Caco-2 (cell line): Measurements from ENCODE around the gene P3H4. TPM values are rescaled to one million over a fixed set of nuclear protein-coding genes. Genes with fewer than 3 reads are reported as not detected.

Source experiments
- BruUV-seq: library from RNA; stranded (reverse); fragments of 400-500 nt; replicated peaks from 2 replicates; lab custom pipeline; 2021; lab: Mats Ljungman, UMichigan
- CTCF ChIA-PET: fragments of 300-600 bp; sonication (Branson Sonifier 250); formaldehyde crosslinking; loops from one replicate; lab custom pipeline; 2022; ENCODE audit warnings: antibody characterized with exemption; lab: Charles Lee
- POLR2A ChIA-PET: fragments of 300-600 bp; sonication (Branson Sonifier 250); formaldehyde crosslinking; loops from one replicate; lab custom pipeline; 2022; ENCODE audit warnings: antibody characterized with exemption; lab: Charles Lee
- DNase-seq, 2 experiments: peaks; one replicate each; pipeline versions ENCODE4 v3.0.0 to v3.0.0-alpha.2; 2020 to 2022
- H3K27me3 ChIP-seq: replicated peaks from 2 replicates; pipeline ENCODE4 v1.6.0; 2011; ENCODE audit warnings: low read length; ENCODE audit not compliant: control insufficient read depth, insufficient read depth
- H3K36me3 ChIP-seq: 2 replicates; pipeline ENCODE4 v1.5.1; 2011; ENCODE audit warnings: low read length; ENCODE audit not compliant: control insufficient read depth, insufficient read depth
- H3K4me1 ChIP-seq: fragments of 250-450 bp; sonication (Bioruptor Pico); 2 replicates; pipeline ENCODE4 v1.5.1; 2020; ENCODE audit warnings: mild to moderate bottlenecking
- H3K4me3 ChIP-seq: 2 replicates; pipeline ENCODE4 v1.5.1; 2011; ENCODE audit warnings: low read depth, mild to moderate bottlenecking, control low read depth, low read length
- H3K9me3 ChIP-seq: fragments of 250-450 bp; sonication (Bioruptor Pico); 2 replicates; pipeline ENCODE4 v1.5.1; 2020; ENCODE audit warnings: mild to moderate bottlenecking, moderate library complexity
- H3K27ac Mint-ChIP-seq: one replicate; pipeline ENCODE4 v1.8.0; 2022; ENCODE audit warnings: mixed read lengths; ENCODE audit not compliant: unreplicated experiment
- H3K27me3 Mint-ChIP-seq: one replicate; pipeline ENCODE4 v1.8.0; 2022; ENCODE audit warnings: mixed read lengths; ENCODE audit not compliant: insufficient read depth, unreplicated experiment
- H3K36me3 Mint-ChIP-seq: one replicate; pipeline ENCODE4 v1.8.0; 2022; ENCODE audit warnings: mild to moderate bottlenecking, mixed read lengths; ENCODE audit not compliant: insufficient read depth, unreplicated experiment
- H3K4me1 Mint-ChIP-seq: one replicate; pipeline ENCODE4 v1.8.0; 2022; ENCODE audit warnings: low read depth, mixed read lengths; ENCODE audit not compliant: unreplicated experiment
- H3K4me3 Mint-ChIP-seq: one replicate; pipeline ENCODE4 v1.8.0; 2022; ENCODE audit warnings: mild to moderate bottlenecking, moderate library complexity, mixed read lengths; ENCODE audit not compliant: unreplicated experiment
- H3K9me3 Mint-ChIP-seq: one replicate; pipeline ENCODE4 v1.8.0; 2022; ENCODE audit warnings: mixed read lengths; ENCODE audit not compliant: unreplicated experiment
- intact Hi-C: fragments of 100-400 bp; cut with micrococcal nuclease; formaldehyde crosslinking; loops from one replicate; pipeline ENCODE4 v1.10.0; 2022; ENCODE audit not compliant: unreplicated experiment
- total RNA-seq: library from RNA; stranded (reverse); gene quantifications from 2 replicates; pipeline ENCODE4 v1.2.3, GENCODE V29; 2022
- TF ChIP-seq, protein P1 (sequence below), 2 experiments: fragments of 200-600 bp in 1 of 2; IDR thresholded peaks; 1 replicate in 1 of 2; 2 replicates in 1 of 2; pipeline versions ENCODE4 v1.5.1 to v1.8.0; 2011 to 2022; ENCODE audit warnings: antibody characterized with exemption in 1 of 2, control low read depth in 1 of 2, inconsistent platforms in 1 of 2, low read depth in 1 of 2, low read length in 1 of 2, mild to moderate bottlenecking in 1 of 2, moderate library complexity in 1 of 2; ENCODE audit not compliant: insufficient read depth in 1 of 2, severe bottlenecking in 1 of 2, unreplicated experiment in 1 of 2

Gene P3H4
- total RNA-seq, 1 experiment from 2014 or later = 39.2 TPM

- intact Hi-C loops = loop anchor here (1.0 kb wide), 4 partner anchors 7 to 62 kb away; partner anchors contain the start of gene JUP
- Mint-ChIP-seq H3K27ac (peak overlapping the region; percentile 99), H3K4me1 (peaks cover 44% of the 10 kb centered on the region), H3K27me3 (no peaks in the 10 kb centered on the region), H3K4me3 (peak overlapping the region; percentile 83), H3K9me3 (no peaks in the 10 kb centered on the region), H3K36me3 (peaks cover 57% of the 10 kb centered on the region)
- POLR2A ChIA-PET = interaction anchor here (0.5 to 4.2 kb wide), 24 partner anchors 8 to 1567 kb away, joined by 3 to 243 read pairs (median 6); partner anchors contain the start of genes HAP1, JUP and ODAD4
- no TSS peak for BruUV-seq
- Histone ChIP-seq H3K4me3 (peak overlapping the region; percentile 26), H3K36me3 (0 out of 2 replicates have a peak, but pooled peaks cover 2% of the 10 kb centered on the region), H3K4me1 (peaks cover 39% of the 10 kb centered on the region), H3K9me3 (no peaks in the 10 kb centered on the region), H3K27me3 (no peaks in the 10 kb centered on the region)
- TF ChIP-seq, protein P1, sequence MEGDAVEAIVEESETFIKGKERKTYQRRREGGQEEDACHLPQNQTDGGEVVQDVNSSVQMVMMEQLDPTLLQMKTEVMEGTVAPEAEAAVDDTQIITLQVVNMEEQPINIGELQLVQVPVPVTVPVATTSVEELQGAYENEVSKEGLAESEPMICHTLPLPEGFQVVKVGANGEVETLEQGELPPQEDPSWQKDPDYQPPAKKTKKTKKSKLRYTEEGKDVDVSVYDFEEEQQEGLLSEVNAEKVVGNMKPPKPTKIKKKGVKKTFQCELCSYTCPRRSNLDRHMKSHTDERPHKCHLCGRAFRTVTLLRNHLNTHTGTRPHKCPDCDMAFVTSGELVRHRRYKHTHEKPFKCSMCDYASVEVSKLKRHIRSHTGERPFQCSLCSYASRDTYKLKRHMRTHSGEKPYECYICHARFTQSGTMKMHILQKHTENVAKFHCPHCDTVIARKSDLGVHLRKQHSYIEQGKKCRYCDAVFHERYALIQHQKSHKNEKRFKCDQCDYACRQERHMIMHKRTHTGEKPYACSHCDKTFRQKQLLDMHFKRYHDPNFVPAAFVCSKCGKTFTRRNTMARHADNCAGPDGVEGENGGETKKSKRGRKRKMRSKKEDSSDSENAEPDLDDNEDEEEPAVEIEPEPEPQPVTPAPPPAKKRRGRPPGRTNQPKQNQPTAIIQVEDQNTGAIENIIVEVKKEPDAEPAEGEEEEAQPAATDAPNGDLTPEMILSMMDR (IDR thresholded peaks at IDR 0.05; ENCODE audit: insufficient read depth in 1 of 2, low read depth in 1 of 2, low read length in 1 of 2, severe bottlenecking in 1 of 2, unreplicated experiment in 1 of 2) = no peak
- DNase-seq = peak; percentile 96 to 99
- CTCF ChIA-PET = interaction anchor here (0.5 to 5.4 kb wide), 21 partner anchors 8 to 159 kb away, joined by 3 to 169 read pairs (median 5); partner anchors contain the start of genes EIF1, FKBP10, JUP and ODAD4
These were observed 11.0 kb downstream of the P3H4 start for GRCh38 chr17:41800601-41801373.

- Mint-ChIP-seq H3K27me3 (no peaks in the 10 kb centered on the region), H3K4me1 (peaks cover 55% of the 10 kb centered on the region), H3K36me3 (peaks cover 58% of the 10 kb centered on the region), H3K27ac (peak overlapping the region; percentile 99), H3K4me3 (peak overlapping the region; percentile 3), H3K9me3 (no peaks in the 10 kb centered on the region)
- no TSS peak for BruUV-seq
- CTCF ChIA-PET = interaction anchor here (5.4 kb wide), 1 partner anchor 14 kb away, joined by 169 read pairs; the partner anchor contains the start of gene JUP
- TF ChIP-seq, protein P1 (IDR thresholded peaks at IDR 0.05; ENCODE audit: insufficient read depth in 1 of 2, low read depth in 1 of 2, low read length in 1 of 2, severe bottlenecking in 1 of 2, unreplicated experiment in 1 of 2) = no peak
- H3K36me3 ChIP-seq = 0 out of 2 replicates have a peak, but pooled peaks cover 2% of the 10 kb centered on the region
- no peaks in the 10 kb centered on the region for H3K27me3 ChIP-seq
- H3K4me1 ChIP-seq = peaks cover 53% of the 10 kb centered on the region
- no peaks in the 10 kb centered on the region for H3K9me3 ChIP-seq
- H3K4me3 ChIP-seq = no peak overlapping the region
- intact Hi-C loops = no loop called here
- POLR2A ChIA-PET = interaction anchor here (4.2 kb wide), 1 partner anchor 14 kb away, joined by 243 read pairs; the partner anchor contains the start of gene JUP
- no peak for DNase-seq
These were observed 12.4 kb downstream of the P3H4 start for GRCh38 chr17:41799366-41799765.

DNA sequence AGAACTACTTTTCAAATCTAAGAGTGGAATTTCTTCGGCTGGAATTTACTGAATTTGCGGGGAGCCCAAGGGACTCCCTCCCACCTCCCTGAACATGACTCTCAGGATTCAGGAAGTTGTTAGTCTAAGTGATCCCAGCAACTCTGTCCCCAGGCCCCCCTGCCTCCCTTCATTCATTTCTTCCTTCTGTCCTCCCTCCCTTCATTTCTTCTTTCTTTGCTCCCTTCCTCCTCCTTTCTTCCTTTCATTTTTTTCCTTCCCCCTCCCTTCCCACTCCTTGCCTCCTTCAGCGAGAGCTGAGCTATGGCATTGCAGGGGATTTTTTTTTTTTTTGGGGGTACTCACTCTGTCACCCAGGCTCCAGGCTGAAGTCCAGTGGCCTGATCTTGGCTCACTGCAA is 14.4 kb downstream of the P3H4 start:
- TF ChIP-seq, protein P1 (IDR thresholded peaks at IDR 0.05; ENCODE audit: insufficient read depth in 1 of 2, low read depth in 1 of 2, low read length in 1 of 2, severe bottlenecking in 1 of 2, unreplicated experiment in 1 of 2) = no peak
- DNase-seq = no peak
- no peaks in the 10 kb centered on the region for H3K27me3 Mint-ChIP-seq
- H3K36me3 Mint-ChIP-seq = peaks cover 61% of the 10 kb centered on the region
- H3K4me3 Mint-ChIP-seq = no peak overlapping the region
- peak overlapping the region; percentile 99 for H3K27ac Mint-ChIP-seq
- BruUV-seq = no TSS peak
- CTCF ChIA-PET = interaction anchor here (0.6 kb wide), 1 partner anchor 95 kb away, joined by 4 read pairs; no protein-coding TSS in a partner anchor
- H3K4me1 Mint-ChIP-seq = peaks cover 59% of the 10 kb centered on the region
- Histone ChIP-seq H3K4me3 (no peak overlapping the region), H3K27me3 (no peaks in the 10 kb centered on the region), H3K36me3 (0 out of 2 replicates have a peak, but pooled peaks cover 2% of the 10 kb centered on the region), H3K4me1 (peaks cover 68% of the 10 kb centered on the region), H3K9me3 (no peaks in the 10 kb centered on the region)
- intact Hi-C loops = no loop called here
- no peaks in the 10 kb centered on the region for H3K9me3 Mint-ChIP-seq
- POLR2A ChIA-PET = no interaction called here
